Endothelial cell of umbilical vein (primary cell): Measurements from ENCODE around the gene TBL2. TPM values are rescaled to one million over a fixed set of nuclear protein-coding genes. Genes with fewer than 3 reads are reported as not detected.
"Not testable (repeated sequence)": the region's sequence is repeated elsewhere in the genome, so short reads cannot be mapped to it uniquely, and the experiment has no call there.

ENCODE experiments used
- BruUV-seq: library from RNA; stranded (reverse); fragments of 400-500 nt; replicated peaks from 2 replicates; lab custom pipeline; 2021; lab: Mats Ljungman, UMichigan
- CTCF ChIA-PET: fragments of 300-600, 350-600 bp; sonication (Branson Sonifier 250); formaldehyde crosslinking; loops from one replicate; lab custom pipeline; 2021; ENCODE audit warnings: antibody characterized with exemption, inconsistent platforms; lab: Charles Lee
- POLR2A ChIA-PET: fragments of 300-600, 350-600 bp; sonication (Branson Sonifier 250); formaldehyde crosslinking; loops from one replicate; lab custom pipeline; 2021; ENCODE audit warnings: antibody characterized with exemption, inconsistent platforms; lab: Charles Lee
- DNase-seq: peaks from one replicate; pipeline ENCODE4 v3.0.0-alpha.2; 2011; ENCODE audit warnings: low read depth, low spot score
- FAIRE-seq: peaks from 2 replicates; lab custom pipeline; 2011; peaks lifted over from hg19 to GRCh38; lab: Jason Lieb, UNC
- H2AFZ ChIP-seq: 2 replicates; pipeline ENCODE4 v1.6.0; 2012; ENCODE audit warnings: low read depth, low read length, control low read depth, inconsistent platforms
- H3K27ac ChIP-seq: 2 replicates; pipeline ENCODE4 v1.5.1; 2011; ENCODE audit warnings: low read depth, mild to moderate bottlenecking, control low read depth, low read length, moderate library complexity; ENCODE audit not compliant: insufficient read depth
- H3K27me3 ChIP-seq, 2 experiments: 2 replicates each; pipeline versions ENCODE4 v1.6.0 to v1.6.1; 2011; ENCODE audit warnings: low read length in 2 of 2, mixed read lengths in 1 of 2; ENCODE audit not compliant: control insufficient read depth in 2 of 2, insufficient read depth in 2 of 2
- H3K36me3 ChIP-seq, 2 experiments: 2 replicates in 1 of 2; 3 replicates in 1 of 2; pipeline ENCODE4 v1.5.1; 2011; ENCODE audit warnings: low read length in 2 of 2, mild to moderate bottlenecking in 1 of 2, moderate library complexity in 1 of 2; ENCODE audit not compliant: control insufficient read depth in 2 of 2, insufficient read depth in 2 of 2; ENCODE audit errors: extremely low read depth in 1 of 2
- H3K4me1 ChIP-seq: 3 replicates; pipeline ENCODE4 v1.5.1; 2011; ENCODE audit warnings: mild to moderate bottlenecking, low read length; ENCODE audit not compliant: control insufficient read depth, insufficient read depth; ENCODE audit errors: extremely low read depth
- H3K4me2 ChIP-seq: 2 replicates; pipeline ENCODE4 v1.6.1; 2011; ENCODE audit warnings: low read length, control low read depth, mixed read lengths; ENCODE audit not compliant: insufficient read depth
- H3K4me3 ChIP-seq, 3 experiments: fragments of 200-600 bp in 1 of 3; sonication (generic), shearing (Covaris generic) in 1 of 3; replicated peaks in 1 of 3; 2 replicates each; pipeline ENCODE4 v1.5.1; 2011 to 2016; ENCODE audit warnings: control low read depth in 3 of 3, low read length in 3 of 3, mild to moderate bottlenecking in 2 of 3, inconsistent platforms in 1 of 3, low read depth in 1 of 3, moderate library complexity in 1 of 3; ENCODE audit not compliant: insufficient read depth in 1 of 3
- H3K79me2 ChIP-seq: 2 replicates; pipeline ENCODE4 v1.6.0; 2012; ENCODE audit warnings: low read length, inconsistent platforms; ENCODE audit not compliant: control insufficient read depth, insufficient read depth
- H3K9ac ChIP-seq: replicated peaks from 2 replicates; pipeline ENCODE3; 2011; ENCODE audit warnings: low read length, control low read depth; ENCODE audit not compliant: insufficient read depth; ENCODE audit errors: extremely low read depth
- H3K9me1 ChIP-seq: replicated peaks from 3 replicates; pipeline ENCODE4 v1.6.0; 2011; ENCODE audit warnings: mild to moderate bottlenecking, low read length; ENCODE audit not compliant: control insufficient read depth, insufficient read depth; ENCODE audit errors: extremely low read depth
- H3K9me3 ChIP-seq: replicated peaks from 2 replicates; pipeline ENCODE4 v1.5.1; 2012; ENCODE audit warnings: low read length, inconsistent platforms; ENCODE audit not compliant: control insufficient read depth, insufficient read depth
- H4K20me1 ChIP-seq: replicated peaks from 2 replicates; pipeline ENCODE3; 2011; ENCODE audit warnings: mild to moderate bottlenecking, low read length; ENCODE audit not compliant: control insufficient read depth, insufficient read depth; ENCODE audit errors: extremely low read depth
- CTCF ChIP-seq, 2 donors: IDR thresholded peaks; 1 replicate in 1 of 2; 2 replicates in 1 of 2; pipeline ENCODE4 v1.5.1; 2011; ENCODE audit warnings: low read length in 2 of 2, mild to moderate bottlenecking in 2 of 2, moderate library complexity in 2 of 2, control low read depth in 1 of 2, inconsistent platforms in 1 of 2, low read depth in 1 of 2; ENCODE audit not compliant: insufficient read depth in 1 of 2; ENCODE audit errors: extremely low read depth in 1 of 2
- EZH2 ChIP-seq: IDR thresholded peaks from 2 replicates; pipeline ENCODE4 v1.6.1; 2012; ENCODE audit warnings: borderline replicate concordance, low read depth, mild to moderate bottlenecking, moderate library complexity, low read length, inconsistent platforms; ENCODE audit not compliant: severe bottlenecking
- FOS ChIP-seq: IDR thresholded peaks from 2 replicates; pipeline ENCODE4 v1.6.1; 2011; ENCODE audit warnings: mild to moderate bottlenecking, low read length, moderate library complexity, borderline replicate concordance; ENCODE audit not compliant: insufficient read depth
- GATA2 ChIP-seq: IDR thresholded peaks from 2 replicates; pipeline ENCODE4 v1.7.0; 2011; ENCODE audit warnings: low read depth, mild to moderate bottlenecking, moderate library complexity, mixed read lengths, low read length; ENCODE audit not compliant: insufficient read length, insufficient read depth
- JUN ChIP-seq: IDR thresholded peaks from 2 replicates; pipeline ENCODE4 v1.6.1; 2011; ENCODE audit warnings: borderline replicate concordance, low read depth; ENCODE audit not compliant: insufficient read length, insufficient read depth
- MAX ChIP-seq: IDR thresholded peaks from 2 replicates; pipeline ENCODE4 v1.6.1; 2011; ENCODE audit not compliant: insufficient read depth, insufficient read length
- MYC ChIP-seq: IDR thresholded peaks from one replicate; pipeline ENCODE4 v1.6.1; 2011; ENCODE audit warnings: mild to moderate bottlenecking, low read depth, low read length
- POLR2A ChIP-seq: IDR thresholded peaks from 2 replicates; pipeline ENCODE4 v1.6.1; 2012; ENCODE audit warnings: low read depth, mild to moderate bottlenecking, control low read depth, low read length
- POLR2AphosphoS5 ChIP-seq: IDR thresholded peaks from 2 replicates; pipeline ENCODE4 v1.6.1; 2012; ENCODE audit warnings: low read depth, mild to moderate bottlenecking, control low read depth, low read length, moderate library complexity; ENCODE audit not compliant: insufficient read depth
- dilution Hi-C: fragments of 300-500 bp; cut with MboI; formaldehyde crosslinking; loops from one replicate; pipeline ENCODE4 v1.15.0; 2019; ENCODE audit warnings: low sequenced_read_pairs; ENCODE audit not compliant: extremely low pct_ligation_motif_present
- intact Hi-C: fragments of 100-400 bp; cut with micrococcal nuclease; formaldehyde crosslinking; loops from one replicate; pipeline ENCODE4 v1.10.0; 2022
- polyA plus RNA-seq, 4 experiments: library from polyadenylated mRNA; depleted of rRNA in 3 of 4; stranded (reverse) in 3 of 4; unstranded in 1 of 4; fragments of >200 nt; gene quantifications; 2 replicates each; pipeline versions ENCODE4 v1.2.1 to v1.2.3, GENCODE V29; 2011 to 2012; ENCODE audit warnings: missing spikeins in 1 of 4
- total RNA-seq: library from RNA; stranded (reverse); gene quantifications from 2 replicates; pipeline ENCODE4 v1.2.3, GENCODE V29; 2021

Gene TBL2
- total and polyA plus RNA-seq, 2 donors (not counting 3 experiments of a cell fraction or from before 2014, with no cell fraction given) = 38.6 to 48.4 TPM

GRCh38 chr7:73536479-73536878 lies 41.9 kb downstream of the TBL2 start:
- CTCF ChIA-PET = no interaction called here
- TF ChIP-seq MYC (no peak), EZH2 (no peak), POLR2AphosphoS5 (no peak), GATA2 (no peak), POLR2A (no peak), MAX (no peak), JUN (no peak), CTCF (IDR thresholded peaks at IDR 0.05; ENCODE audit: extremely low read depth in 1 of 2, insufficient read depth in 1 of 2, low read depth in 1 of 2, low read length in 2 of 2) (no peak), FOS (no peak)
- no peaks in the 10 kb centered on the region for H3K9me1 ChIP-seq
- intact Hi-C loops = no loop called here
- dilution Hi-C loops = no loop called here
- POLR2A ChIA-PET = no interaction called here
- H3K79me2 ChIP-seq = no peaks in the 10 kb centered on the region
- FAIRE-seq (no peak), DNase-seq (no peak)
- no peaks in the 10 kb centered on the region for H3K27me3 ChIP-seq
- TSS peak; percentile 23 for BruUV-seq
- H3K27ac ChIP-seq = no peak overlapping the region
- H3K9ac ChIP-seq = no peak overlapping the region
- no peak overlapping the region for H3K4me3 ChIP-seq
- no peaks in the 10 kb centered on the region for H4K20me1 ChIP-seq
- H2AFZ ChIP-seq = no peak overlapping the region
- H3K4me1 ChIP-seq = no peaks in the 10 kb centered on the region
- H3K4me2 ChIP-seq = no peak overlapping the region
- peaks cover 20 to 32% of the 10 kb centered on the region in 2 experiments for H3K36me3 ChIP-seq
- H3K9me3 ChIP-seq = no peaks in the 10 kb centered on the region

GRCh38 chr7:73535918-73536317 lies 42.5 kb downstream of the TBL2 start:
- dilution Hi-C loops = not testable (repeated sequence)

More at GRCh38 chr7:73535918-73536317, 42.5 kb downstream of the TBL2 start:
- intact Hi-C loops, H3K4me2 ChIP-seq, BruUV-seq, H3K9me3 ChIP-seq, H4K20me1 ChIP-seq, H3K4me1 ChIP-seq, DNase-seq, POLR2A ChIA-PET, H3K4me3 ChIP-seq, H3K9ac ChIP-seq, CTCF ChIA-PET, FAIRE-seq, H3K27me3 ChIP-seq, H3K9me1 ChIP-seq, H3K27ac ChIP-seq, H3K79me2 ChIP-seq, H2AFZ ChIP-seq: not testable (repeated sequence)
- peaks cover 20 to 29% of the 10 kb centered on the region in 2 experiments for H3K36me3 ChIP-seq
